MG63 (cell line): ENCODE results near the gene PWWP2A. TPM values are rescaled to one million over a fixed set of nuclear protein-coding genes. Genes with fewer than 3 reads are reported as not detected.
A peak's percentile ranks its signal among the peaks of the same experiment; 100 is the strongest.
"Not testable (repeated sequence)": the region's sequence is repeated elsewhere in the genome, so short reads cannot be mapped to it uniquely, and the experiment has no call there.

Experiments used
- DNase-seq: peaks from one replicate; pipeline ENCODE4 v3.0.0-alpha.2; 2020
- H3K27me3 ChIP-seq: fragments of 250-450 bp; sonication (Bioruptor Pico); 2 replicates; pipeline ENCODE4 v1.5.1; 2020; ENCODE audit warnings: mild to moderate bottlenecking, moderate library complexity
- H3K36me3 ChIP-seq: fragments of 250-450 bp; sonication (Bioruptor Pico); 2 replicates; pipeline ENCODE4 v1.5.1; 2020; ENCODE audit warnings: mild to moderate bottlenecking, moderate library complexity
- H3K4me3 ChIP-seq: fragments of 250-450 bp; sonication (Bioruptor Pico); 2 replicates; pipeline ENCODE4 v1.5.1; 2020; ENCODE audit warnings: mild to moderate bottlenecking, moderate library complexity
- H3K9me3 ChIP-seq: fragments of 250-450 bp; sonication (Bioruptor Pico); 2 replicates; pipeline ENCODE4 v1.5.1; 2020; ENCODE audit warnings: mild to moderate bottlenecking, moderate library complexity
- total RNA-seq: library from RNA; depleted of rRNA; stranded (reverse); fragments of >200 nt; shearing (Covaris generic); gene quantifications from 2 replicates; pipeline ENCODE4 v1.2.3, GENCODE V29; 2014; ENCODE audit warnings: low replicate concordance; rRNA removed

The PWWP2A gene, protein sequence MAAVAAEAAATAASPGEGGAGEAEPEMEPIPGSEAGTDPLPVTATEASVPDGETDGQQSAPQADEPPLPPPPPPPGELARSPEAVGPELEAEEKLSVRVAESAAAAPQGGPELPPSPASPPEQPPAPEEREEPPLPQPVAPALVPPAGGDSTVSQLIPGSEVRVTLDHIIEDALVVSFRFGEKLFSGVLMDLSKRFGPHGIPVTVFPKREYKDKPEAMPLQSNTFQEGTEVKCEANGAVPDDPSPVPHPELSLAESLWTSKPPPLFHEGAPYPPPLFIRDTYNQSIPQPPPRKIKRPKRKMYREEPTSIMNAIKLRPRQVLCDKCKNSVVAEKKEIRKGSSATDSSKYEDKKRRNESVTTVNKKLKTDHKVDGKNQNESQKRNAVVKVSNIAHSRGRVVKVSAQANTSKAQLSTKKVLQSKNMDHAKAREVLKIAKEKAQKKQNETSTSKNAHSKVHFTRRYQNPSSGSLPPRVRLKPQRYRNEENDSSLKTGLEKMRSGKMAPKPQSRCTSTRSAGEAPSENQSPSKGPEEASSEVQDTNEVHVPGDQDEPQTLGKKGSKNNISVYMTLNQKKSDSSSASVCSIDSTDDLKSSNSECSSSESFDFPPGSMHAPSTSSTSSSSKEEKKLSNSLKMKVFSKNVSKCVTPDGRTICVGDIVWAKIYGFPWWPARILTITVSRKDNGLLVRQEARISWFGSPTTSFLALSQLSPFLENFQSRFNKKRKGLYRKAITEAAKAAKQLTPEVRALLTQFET
- total RNA-seq: 20.4 and 27.0 TPM in 2 replicates

DNA sequence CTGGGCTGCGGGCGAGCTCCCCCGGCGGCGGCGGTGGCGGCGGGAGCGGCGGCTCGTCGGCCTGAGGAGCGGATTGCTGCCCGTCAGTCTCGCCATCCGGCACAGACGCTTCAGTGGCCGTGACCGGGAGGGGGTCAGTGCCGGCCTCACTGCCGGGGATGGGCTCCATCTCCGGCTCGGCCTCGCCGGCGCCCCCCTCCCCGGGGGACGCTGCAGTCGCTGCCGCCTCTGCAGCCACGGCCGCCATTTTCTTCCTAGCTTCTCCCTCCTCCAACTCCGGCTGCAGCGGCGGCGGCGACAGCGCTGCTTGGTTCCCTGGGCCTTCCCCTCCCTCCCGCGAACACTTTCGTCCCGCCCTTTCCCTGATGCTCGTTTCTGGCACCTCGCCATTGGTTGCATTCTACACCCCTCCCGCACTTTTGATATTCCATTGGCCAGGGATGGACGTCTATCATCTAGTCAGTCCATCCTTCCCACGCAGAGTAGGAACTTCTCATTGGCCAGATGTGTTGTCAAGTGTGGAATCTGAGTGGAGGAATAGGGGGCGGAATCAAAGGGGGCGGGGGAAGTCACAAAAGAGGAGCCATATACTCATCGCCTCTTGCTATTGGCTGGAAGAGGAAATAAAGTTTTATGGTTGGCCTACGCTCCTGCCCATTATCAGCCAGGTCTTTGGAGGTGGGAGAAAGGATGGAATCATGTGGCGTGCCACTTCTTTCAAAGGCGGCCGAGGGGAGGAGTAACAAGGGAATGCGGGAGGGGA is at the start of gene PWWP2A:
PWWP2A (minus strand) TSS at position 309 of the 763 bp plus-strand sequence; CDS start at position 247, 62 bp downstream.
- Histone ChIP-seq H3K4me3 (peak within 1 kb of the TSS; percentile 74), H3K9me3 (no peaks in the 10 kb centered on the region), H3K36me3 (peaks cover 29% of the 10 kb centered on the region), H3K27me3 (no peaks in the 10 kb centered on the region)
- peak; percentile 100 for DNase-seq

DNA sequence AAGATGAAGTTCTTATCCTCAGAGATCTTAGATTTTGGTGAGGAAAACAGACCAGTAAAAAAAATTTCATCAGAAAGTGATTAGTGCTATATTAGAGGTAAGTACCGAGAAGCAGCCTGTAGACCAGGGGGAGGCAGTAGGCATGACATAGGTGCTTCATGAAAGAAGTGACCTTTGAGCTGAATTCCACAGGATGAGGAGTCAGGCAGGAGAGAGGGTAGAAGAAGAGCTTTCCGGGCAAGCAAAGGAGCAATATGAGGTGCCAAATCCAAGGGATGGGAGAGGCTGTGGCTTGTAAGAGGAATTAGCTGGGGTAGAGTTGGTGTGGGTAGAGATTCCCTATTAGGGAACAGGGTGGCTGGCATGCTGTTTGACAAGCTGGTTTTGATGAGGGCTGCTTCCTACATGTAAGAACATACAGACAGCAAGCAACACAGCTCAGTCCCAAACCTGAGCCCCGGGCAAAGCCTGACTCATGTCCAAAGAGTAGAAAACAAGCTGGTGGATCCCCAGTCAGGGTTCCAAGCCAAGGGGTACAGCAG is 48.4 kb upstream of the PWWP2A start:
- H3K36me3 ChIP-seq: no peaks in the 10 kb centered on the region
- H3K4me3 ChIP-seq: no peak overlapping the region
- H3K9me3 ChIP-seq: no peaks in the 10 kb centered on the region
- H3K27me3 ChIP-seq: no peaks in the 10 kb centered on the region
- no peak for DNase-seq

DNA sequence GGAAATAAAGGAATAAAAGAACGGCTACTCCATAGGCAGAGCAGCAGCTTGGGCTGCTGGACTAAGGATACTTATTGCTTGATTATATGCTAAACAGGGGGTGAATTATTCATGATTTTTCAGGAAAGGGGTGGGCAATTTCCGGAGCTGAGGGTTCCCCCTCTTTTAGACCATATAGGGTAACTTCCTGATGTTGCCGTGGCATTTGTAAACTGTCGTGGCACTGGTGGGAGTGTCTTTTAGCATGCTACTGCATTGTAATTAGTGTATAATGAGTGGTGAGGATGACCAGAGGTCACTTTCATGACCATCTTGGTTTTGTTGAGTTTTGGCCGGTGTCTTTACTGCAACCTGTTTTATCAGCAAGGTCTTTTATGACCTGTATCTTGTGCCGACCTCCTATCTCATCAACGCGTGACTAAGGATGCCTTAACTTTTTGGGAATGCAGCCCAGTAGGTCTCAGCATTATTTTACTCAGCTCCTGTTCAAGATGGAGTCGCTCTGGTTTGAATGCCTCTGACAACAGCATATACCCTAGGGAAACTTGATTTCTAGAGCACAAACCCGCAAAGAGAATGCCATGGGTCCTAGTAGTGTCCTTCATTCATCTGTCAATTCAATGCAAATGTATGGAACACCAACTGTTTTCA is 47.8 kb upstream of the PWWP2A start:
- H3K36me3 ChIP-seq: no peaks in the 10 kb centered on the region
- no peak overlapping the region for H3K4me3 ChIP-seq
- DNase-seq: no peak
- H3K27me3 ChIP-seq: no peaks in the 10 kb centered on the region
- no peaks in the 10 kb centered on the region for H3K9me3 ChIP-seq

DNA sequence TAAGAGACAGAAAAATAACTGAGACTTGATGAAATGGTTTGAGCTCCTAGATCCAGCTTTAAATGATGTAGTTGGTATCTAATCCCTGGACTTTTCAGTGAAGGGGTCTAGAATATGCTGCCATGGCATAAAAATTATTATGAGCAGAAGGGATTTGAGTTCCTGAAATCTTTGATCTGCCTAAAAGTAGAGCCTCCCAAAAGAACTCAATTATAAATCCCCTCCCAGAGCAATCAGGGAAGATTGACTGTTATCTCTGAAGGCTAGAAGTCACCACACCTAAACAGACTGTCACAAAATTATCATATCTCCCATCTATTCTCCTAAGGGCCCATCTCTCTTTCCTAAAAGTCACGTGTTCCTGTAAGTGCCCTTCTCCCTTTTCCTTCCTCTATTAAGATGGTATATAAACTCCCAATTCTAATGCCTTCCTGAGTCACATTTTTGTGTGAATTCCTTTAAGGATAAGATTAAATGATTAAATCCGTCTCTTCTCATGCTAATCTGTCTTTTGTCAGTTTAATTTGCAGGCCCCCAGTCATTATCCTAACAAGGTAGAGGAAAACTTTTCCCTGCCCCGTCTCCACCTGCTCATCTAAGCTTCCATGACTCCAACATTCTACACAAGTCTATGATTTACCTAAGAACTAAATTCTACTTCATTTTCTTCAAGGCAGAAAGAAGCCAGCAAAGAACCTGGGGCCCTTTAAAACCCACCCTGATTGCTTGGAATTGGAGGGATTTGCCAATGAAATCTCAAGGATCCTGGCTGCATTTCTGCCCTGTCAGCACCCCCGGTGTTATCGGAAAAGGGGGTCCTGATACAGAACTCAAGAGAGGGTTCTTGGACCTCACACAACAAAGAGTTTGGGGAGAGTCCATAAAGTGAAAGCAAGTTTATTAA is 47.1 kb upstream of the PWWP2A start:
- Histone ChIP-seq H3K36me3 (no peaks in the 10 kb centered on the region), H3K9me3 (no peaks in the 10 kb centered on the region), H3K27me3 (no peaks in the 10 kb centered on the region), H3K4me3 (no peak overlapping the region)
- DNase-seq: no peak

DNA sequence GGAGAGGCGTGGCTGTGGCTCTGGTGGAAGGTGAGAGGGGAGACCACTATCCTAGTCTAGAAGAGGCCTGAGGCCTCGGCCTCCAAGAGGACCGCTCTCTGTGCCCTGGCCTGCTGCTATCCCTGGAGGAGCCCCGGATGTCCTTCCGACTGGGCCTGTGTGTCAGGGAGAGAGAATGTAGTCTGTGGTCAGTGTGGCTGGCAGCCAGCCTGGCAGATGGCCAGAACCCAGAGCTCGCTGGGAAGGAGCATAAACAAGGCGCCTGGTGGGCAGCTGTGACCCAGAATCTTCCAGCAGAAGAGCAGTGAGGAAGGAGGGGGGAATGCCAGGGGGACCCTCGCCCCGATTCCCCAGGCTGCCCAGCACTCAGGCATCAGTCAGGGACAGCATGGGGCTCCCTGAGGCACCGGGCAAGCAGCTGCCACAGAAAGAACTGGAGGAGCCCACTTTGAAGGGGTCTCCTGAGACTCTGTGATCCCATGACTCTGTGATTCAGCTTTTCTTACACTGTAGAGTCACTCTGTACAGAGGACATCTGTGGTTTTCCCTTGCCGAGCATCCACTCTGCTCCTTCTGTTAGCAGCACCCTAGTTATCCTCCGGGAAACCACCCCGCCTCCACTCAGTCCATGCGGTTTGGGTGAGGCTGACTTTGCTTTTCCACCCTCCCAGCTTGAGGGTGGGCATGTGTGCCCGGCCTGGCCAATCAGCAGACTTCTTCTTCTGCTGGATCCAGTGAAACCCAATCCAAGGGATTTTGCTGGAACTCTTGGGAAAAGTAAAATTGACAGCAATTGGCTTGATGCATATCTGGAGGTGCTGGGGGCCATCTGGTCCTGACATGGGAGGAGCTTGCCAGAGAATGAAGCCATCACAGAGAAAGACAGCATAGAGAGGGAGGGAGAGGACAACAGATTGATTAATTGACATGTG is 46.2 kb upstream of the PWWP2A start:
- peak overlapping the region; percentile 15 for H3K4me3 ChIP-seq
- no peaks in the 10 kb centered on the region for H3K27me3 ChIP-seq
- no peaks in the 10 kb centered on the region for H3K36me3 ChIP-seq
- DNase-seq: peak; percentile 100
- no peaks in the 10 kb centered on the region for H3K9me3 ChIP-seq

DNA sequence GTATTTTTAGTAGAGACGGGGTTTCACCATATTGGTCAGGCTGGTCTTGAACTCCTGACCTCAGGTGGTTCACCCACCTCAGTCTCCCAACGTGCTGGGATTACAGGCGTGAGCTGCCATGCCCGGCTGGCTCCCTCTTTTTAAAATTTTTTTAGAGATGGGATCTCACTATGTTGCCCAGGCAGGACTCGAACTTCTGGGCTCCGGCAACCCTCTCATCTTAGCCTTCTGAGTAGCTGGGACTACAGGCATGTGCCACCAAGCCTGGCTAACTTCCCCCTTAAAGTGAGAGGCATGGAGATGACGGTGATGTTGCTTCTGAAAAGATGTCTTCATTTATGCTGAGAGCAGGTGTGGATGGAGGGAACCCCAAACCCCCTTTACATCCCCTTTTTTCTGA is 43.7 kb upstream of the PWWP2A start:
- no peaks in the 10 kb centered on the region for H3K27me3 ChIP-seq

DNA sequence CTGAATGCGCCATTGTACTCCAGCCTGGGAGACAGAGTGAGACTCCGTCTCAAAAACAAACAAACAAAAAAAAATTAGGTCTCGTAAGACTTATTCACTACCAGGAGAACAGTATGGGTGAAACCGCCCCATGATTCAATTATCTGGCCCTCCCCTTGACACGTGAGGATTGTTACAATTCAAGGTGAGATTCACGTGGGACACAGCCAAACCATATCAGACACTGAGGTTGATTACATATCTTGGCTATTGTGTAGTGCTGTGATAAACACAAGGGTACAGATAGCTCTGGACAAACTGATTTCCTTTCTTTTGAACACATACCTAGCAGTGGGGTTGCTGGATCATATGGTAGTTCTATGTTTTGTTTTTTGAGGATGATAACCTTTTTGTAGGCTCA is 42.4 kb upstream of the PWWP2A start:
- H3K4me3 ChIP-seq: no peak overlapping the region
- no peaks in the 10 kb centered on the region for H3K36me3 ChIP-seq
- H3K9me3 ChIP-seq: no peaks in the 10 kb centered on the region
- H3K27me3 ChIP-seq: no peaks in the 10 kb centered on the region
- no peak for DNase-seq

More for the DNA sequence above, 43.7 kb upstream of the PWWP2A start:
- Histone ChIP-seq H3K9me3 (no peaks in the 10 kb centered on the region), H3K4me3 (no peak overlapping the region), H3K36me3 (no peaks in the 10 kb centered on the region)
- no peak for DNase-seq

DNA sequence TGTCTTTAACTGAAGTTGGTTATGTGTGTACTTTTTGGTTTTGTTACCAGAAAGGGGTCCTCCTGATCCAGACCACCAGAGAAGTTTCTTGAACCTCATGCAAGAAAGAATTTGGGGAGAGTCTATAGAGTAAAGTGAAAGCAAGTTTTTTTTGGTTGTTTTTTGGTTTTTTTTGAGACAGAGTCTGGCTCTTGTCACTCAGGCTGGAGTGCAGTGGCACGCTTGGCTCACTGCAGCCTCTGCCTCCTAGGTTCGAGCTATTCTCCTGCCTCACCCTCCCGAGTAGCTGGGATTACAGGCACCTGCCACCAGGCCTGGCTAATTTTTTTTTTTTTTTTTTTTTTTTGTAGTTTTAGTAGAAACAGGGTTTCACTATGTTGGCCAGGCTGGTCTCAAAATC is 41.6 kb upstream of the PWWP2A start:
- H3K36me3 ChIP-seq, H3K9me3 ChIP-seq, H3K4me3 ChIP-seq, DNase-seq, H3K27me3 ChIP-seq: not testable (repeated sequence)

DNA sequence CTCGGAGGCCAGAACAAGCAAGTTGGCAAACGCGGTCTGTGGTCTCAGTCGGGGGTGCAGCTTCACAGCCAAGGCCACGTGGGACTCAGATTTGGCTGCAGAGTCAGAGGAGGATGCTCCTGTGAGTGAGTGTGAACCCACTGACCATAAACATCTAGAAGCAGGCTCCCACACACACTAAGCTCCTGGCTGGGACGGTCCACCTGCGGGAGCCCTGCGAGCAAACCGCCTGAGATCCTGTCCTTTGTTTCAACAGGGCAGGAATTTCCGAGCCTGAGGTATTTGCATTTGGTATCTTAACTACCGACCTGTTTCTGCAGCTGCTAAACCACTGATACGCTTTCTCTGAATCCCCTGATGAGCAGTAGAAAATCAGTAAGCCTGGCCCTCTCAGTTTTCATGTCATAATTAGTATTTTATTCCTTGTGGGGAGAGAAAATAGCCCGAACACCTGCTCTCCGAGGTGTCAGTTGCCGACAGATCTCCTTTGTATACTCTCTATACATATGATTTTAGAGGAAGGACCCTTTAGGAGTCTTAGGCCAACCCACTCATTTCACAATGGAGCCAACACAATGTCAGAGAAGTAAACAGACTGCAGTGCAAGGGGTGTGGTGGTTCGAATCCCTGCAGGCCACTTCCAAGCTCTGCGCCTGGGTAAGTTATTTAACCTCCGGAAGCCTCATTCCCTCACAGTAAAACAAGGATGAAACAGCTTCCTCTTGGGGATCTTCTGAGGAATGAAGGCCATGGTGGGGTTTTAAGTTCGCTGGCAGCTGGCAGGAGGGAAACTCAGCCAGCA is 40.9 kb upstream of the PWWP2A start:
- Histone ChIP-seq H3K4me3 (no peak overlapping the region), H3K36me3 (no peaks in the 10 kb centered on the region), H3K27me3 (no peaks in the 10 kb centered on the region), H3K9me3 (no peaks in the 10 kb centered on the region)
- DNase-seq: peak; percentile 56

DNA sequence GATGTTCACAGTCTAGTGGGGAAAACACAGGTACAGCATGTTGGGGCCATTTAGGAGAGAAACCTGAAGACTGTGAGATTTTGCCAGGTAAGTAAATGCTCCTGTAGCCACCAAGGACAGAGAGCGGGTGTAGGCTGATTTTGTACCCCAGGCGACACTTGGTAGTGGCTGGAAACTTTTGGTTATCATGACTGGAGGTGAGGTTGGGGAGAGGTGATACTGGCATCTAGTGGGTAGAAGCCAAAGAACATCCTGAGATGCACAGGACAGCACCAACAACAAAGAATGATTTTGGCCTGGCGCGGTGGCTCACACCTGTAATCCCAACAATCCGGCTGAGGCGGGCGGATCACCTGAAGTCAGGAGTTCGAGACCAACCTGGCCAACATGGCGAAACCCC is 38.8 kb upstream of the PWWP2A start:
- H3K36me3 ChIP-seq: no peaks in the 10 kb centered on the region
- H3K27me3 ChIP-seq: no peaks in the 10 kb centered on the region
- no peak overlapping the region for H3K4me3 ChIP-seq
- no peaks in the 10 kb centered on the region for H3K9me3 ChIP-seq
- DNase-seq: no peak

DNA sequence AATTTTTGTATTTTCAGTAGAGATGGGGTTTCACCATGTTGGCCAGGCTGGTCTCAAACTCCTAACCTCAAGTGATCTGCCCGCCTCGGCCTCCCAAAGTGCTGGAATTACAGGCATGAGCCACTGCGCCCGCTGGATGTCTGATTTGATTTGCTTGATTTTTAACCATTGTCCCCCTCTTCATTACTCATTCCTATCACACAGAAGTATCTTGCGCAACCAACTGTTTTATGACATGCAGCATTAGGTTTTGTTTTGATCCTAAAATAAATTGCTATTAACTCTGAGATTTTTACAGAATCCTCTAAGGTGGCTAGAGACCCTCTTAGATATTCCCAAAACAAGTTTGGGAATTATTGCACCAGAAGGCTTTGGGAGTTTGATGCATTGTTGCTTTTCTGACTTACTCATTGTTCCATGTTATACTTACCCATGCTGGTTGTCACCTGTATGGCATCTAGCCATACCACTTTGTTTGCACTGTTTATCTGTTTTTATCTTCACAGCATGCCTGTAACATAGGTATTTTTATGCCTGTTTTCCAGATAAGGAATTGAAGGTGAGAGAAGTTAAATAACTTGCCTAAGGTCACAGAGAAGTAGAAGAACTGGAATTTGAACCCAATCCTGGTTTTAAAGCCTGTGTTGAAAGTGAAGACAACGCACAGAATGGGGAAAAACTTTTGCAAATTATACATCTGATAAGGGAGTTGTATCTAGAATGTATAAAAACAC is 35.9 kb upstream of the PWWP2A start:
- Histone ChIP-seq H3K9me3 (no peaks in the 10 kb centered on the region), H3K36me3 (no peaks in the 10 kb centered on the region), H3K4me3 (no peak overlapping the region), H3K27me3 (no peaks in the 10 kb centered on the region)
- DNase-seq: no peak

DNA sequence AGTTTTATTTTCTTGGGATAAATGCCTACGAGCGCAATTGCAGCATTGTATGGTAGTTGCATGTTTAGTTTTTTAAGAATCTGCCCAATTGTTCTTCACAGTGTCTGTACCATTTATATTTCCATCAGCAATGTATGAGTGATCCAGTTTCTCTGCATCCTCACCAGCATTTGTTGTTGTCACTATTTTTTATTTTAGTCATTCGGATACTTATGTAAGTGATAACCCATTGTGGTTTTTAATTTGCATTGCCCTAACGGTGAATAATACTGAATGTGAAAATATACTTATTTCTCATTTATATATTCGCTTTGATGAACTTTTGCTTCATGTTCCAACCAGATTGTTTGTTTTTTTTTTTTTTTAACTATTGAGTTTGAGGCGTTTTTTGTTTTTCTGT is 33.7 kb upstream of the PWWP2A start:
- Histone ChIP-seq H3K36me3 (no peaks in the 10 kb centered on the region), H3K4me3 (no peak overlapping the region), H3K27me3 (no peaks in the 10 kb centered on the region), H3K9me3 (no peaks in the 10 kb centered on the region)
- DNase-seq: no peak

DNA sequence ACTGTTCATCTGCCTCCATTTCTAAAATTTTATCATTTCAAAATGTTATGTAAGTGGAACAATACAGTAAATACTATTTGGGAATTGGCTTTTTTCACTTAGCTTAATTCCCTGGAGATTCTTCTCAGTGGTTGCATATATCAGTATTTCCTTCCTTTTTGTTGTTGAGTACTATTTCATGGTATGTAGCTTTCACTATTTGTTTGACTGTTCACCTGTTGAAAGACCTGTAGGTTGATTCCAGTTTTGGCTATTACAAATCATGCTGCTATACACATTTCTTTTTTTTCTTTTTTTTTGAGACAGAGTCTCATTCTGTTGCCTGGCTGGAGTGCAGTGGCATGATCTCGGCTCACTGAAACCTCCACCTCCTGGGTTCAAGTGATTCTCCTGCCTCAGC is 33.0 kb upstream of the PWWP2A start:
- Histone ChIP-seq H3K9me3 (no peaks in the 10 kb centered on the region), H3K36me3 (no peaks in the 10 kb centered on the region), H3K4me3 (no peak overlapping the region), H3K27me3 (no peaks in the 10 kb centered on the region)
- no peak for DNase-seq
